Lower leg skin (tissue), 3 donors: ENCODE measurements around the gene FBN1.

Experiments used
- POLR2A ChIP-seq, 2 donors: fragments of 450-650 bp; IDR thresholded peaks; one replicate each; pipeline ENCODE4 v1.6.1; 2016 to 2017; ENCODE audit warnings: antibody characterized with exemption in 2 of 2, mild to moderate bottlenecking in 1 of 2, moderate library complexity in 1 of 2
- TF ChIP-seq, protein P1 (sequence below), 3 donors: fragments of 450-650 bp; IDR thresholded peaks; one replicate each; pipeline ENCODE4 v1.5.1; 2016; ENCODE audit warnings: antibody characterized with exemption in 3 of 3, mild to moderate bottlenecking in 3 of 3, moderate library complexity in 2 of 3

DNA sequence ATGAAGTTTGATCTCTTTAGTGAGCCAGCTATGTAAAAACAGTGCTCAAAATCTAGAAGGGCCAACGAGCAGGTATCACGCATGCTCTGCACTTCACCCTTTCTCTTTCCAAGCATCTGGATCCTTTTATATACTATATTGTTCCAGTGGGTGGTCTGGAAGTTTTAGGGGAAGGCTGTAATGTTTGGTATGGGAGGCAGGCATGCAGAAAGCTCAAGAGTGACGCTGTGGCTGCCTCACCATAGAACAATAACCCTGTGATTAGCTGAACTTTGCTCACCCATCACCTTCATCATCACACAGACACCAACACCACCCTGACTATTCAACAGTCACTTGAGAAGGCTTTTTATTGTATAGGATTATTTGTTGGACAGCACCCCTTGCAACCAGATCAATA is 81.6 kb downstream of the FBN1 start:
- TF ChIP-seq POLR2A (IDR thresholded peaks at IDR 0.05): no peak
- TF ChIP-seq, protein P1, sequence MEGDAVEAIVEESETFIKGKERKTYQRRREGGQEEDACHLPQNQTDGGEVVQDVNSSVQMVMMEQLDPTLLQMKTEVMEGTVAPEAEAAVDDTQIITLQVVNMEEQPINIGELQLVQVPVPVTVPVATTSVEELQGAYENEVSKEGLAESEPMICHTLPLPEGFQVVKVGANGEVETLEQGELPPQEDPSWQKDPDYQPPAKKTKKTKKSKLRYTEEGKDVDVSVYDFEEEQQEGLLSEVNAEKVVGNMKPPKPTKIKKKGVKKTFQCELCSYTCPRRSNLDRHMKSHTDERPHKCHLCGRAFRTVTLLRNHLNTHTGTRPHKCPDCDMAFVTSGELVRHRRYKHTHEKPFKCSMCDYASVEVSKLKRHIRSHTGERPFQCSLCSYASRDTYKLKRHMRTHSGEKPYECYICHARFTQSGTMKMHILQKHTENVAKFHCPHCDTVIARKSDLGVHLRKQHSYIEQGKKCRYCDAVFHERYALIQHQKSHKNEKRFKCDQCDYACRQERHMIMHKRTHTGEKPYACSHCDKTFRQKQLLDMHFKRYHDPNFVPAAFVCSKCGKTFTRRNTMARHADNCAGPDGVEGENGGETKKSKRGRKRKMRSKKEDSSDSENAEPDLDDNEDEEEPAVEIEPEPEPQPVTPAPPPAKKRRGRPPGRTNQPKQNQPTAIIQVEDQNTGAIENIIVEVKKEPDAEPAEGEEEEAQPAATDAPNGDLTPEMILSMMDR (IDR thresholded peaks at IDR 0.05): no peak
